Stimulated activated CD4-positive, alpha-beta T cell treated with anti-CD3 and anti-CD28 coated beads, Interleukin-15, amount 100 ng/mL, for 24 hours (primary cell): ENCODE results near the gene ZNF221.
"Not testable (repeated sequence)": the region's sequence is repeated elsewhere in the genome, so short reads cannot be mapped to it uniquely, and the experiment has no call there.

ENCODE experiments used
- DNase-seq: peaks from one replicate; pipeline ENCODE4 v3.0.0-alpha.2; 2020

ZNF221 gene

DNA sequence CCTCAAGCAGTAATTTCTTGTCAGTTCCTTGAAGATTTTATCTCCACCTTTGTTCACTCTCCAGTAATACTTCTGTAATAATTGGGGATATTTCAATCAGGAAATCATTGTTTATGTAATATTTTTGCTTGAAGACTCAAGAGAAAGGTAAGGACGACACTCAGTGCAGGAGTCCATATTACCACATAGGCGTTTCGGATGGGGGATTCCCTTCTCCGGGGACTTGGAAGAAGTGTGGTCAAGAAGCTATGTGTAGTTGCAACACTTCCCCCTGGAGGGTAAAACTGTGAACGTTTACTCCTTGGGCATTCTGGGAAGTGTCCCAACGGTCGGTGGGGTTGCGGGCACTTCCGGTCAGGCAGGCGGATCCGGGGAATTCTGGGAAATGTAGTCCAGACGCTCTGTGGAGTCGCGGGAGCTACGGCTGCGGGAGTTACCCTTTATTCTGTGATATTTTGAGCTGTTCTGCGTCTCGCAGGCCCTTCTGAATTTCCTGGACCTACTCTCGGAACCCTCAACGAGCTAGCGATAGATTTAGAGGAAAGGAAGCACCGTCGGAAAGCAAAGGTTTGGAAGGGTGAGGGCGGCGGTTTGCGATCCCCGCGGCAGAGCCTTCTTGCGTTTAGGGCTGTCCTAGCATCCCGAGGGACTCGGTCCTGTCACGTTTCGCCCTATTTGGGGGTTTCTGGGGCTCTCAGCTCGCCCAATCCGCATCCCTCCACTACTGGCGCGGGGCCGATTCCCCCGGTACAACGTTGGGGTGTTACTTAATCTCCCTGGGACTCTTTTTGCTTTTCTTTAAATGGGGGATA lies at the start of gene ZNF221:
Gene ZNF221, plus strand, starts transcription at position 395 of the 812 bp plus-strand sequence. CDS start 11,499 bp downstream, outside the sequence.
- peak; percentile 77 for DNase-seq

DNA sequence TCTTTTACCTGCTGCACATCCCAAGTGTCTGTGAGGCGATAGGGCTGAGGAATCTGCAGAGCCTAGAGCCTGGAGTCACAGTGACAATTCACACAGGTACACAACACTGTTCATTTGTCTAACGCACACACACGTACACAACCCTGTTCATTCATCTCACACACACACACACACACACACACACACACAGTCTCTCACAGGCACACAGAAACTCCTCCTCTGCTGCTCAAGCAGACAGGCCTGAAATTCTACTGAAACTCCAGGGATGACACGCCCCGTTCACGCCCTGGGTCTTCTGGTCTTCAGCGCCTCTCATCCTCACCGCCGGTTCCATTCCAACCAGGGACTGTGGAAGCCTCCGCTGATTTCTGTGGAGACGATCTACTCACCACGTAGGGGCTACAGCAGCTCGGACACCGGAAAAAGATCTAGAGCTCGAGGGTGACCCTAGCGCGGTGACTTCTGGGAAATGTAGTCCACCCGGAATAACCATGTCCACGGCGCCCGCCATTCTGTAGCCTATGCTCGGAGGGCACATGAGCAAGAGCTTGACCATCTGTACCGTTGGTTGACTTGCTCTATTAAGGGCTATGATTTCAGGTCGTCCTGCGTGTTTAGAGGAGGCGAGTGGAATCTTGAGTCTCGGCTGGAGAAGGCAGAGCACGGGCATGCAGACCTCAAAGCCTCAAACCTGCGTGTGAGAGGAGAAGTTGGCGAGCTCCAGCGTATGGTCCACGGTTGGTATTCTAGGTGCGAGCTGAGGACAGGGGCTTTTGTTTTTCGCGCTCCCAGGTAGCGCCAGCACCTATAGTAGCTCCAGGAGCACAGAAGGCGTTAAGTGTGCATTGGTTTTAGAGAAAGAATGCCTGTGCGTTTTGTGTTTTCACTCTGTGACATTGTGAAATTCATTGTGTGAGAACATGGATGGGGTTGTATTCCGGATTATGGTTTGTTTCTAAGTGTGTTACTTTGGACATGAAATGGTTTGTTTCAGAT lies 49.3 kb upstream of the ZNF221 start:
- peak; percentile 82 for DNase-seq

DNA sequence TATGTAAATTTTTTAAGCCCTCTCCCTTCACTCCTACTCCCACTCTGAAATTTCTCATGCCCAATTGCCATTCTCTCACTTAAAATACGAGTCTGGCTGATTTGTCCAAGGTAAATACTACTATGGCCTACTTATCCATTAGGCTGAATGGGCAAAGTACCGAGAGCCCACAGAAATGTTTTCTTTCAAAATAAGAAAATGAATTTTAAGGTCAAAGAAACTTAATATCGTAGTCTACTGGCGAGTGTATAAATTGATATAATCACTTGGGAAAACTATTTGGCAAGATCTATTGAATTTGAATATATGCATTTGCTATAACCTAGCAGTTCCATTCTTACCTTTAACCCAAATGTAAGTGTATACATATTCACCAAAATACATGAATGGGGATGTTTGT lies 48.6 kb upstream of the ZNF221 start:
- no peak for DNase-seq

DNA sequence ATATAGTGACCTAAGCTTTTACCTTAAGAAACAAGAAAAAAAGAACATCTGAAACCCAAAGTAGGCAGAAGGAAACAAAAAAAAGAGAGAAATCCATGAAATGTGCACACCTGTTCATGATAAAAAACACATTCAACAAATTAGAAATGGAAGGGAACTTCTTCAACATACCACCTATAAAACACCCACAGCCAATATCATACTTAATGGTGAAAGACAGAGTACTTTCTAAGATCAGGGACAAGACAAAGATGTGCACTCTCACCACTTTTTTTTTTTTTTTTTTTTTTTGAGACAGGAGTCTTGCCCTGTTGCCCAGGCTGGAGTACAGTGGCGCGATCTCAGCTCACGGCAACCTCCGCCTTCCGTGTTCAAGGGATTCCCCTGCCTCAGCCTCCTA lies 45.1 kb upstream of the ZNF221 start:
- no peak for DNase-seq

DNA sequence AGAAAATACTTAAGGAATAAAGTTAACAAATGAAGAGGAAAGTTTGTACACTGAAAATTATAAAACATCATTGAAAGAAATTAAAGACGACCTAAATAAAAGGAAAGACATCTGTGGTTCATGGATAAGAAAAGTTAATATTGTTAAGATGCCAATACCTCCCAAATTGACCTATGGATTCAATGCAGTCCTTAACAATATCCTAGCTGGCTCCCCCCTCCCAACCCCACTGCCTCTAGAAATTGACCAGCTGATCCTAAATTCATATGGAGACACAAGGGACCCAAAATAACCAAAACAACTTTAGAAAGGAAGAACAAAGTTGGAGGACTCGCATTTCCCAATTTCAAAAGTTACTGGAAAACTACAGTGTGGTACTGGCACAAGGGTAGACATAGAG lies 44.3 kb upstream of the ZNF221 start:
- DNase-seq: no peak

DNA sequence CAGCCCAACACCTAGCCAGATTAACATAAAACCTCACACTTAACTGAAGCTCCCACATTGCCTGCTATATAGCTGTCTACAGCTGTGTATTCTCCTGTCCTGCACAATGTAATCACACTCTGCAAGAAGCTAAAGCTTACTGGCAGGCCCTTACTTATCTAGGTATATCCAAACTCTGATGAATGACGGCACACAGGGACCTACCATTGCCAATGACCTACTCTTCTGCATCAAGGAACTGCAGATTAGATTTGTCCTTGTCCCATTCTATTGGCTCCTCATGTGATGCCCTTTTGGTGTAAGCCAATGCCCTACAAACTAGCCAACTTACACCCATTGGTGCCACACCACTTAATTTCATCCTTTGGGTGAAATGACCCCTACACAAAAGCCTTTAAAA lies 42.4 kb upstream of the ZNF221 start:
- DNase-seq: no peak

DNA sequence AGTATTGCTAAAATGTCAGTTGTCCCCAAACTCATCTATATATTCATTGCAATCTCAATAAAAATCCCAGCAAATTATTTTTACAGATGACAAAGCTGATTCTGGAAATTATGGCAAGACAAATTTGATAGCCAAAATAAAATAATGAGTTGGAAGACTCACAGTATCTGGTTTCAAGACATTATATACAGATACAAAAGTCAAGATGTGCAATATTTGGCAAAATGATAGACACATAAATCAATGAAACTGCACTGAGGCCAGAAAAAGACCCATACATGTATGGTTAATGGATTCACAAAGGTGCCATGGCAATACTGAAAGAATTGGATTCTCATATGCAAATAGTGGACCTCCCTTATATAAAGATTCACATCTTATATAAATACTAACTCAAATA lies 40.1 kb upstream of the ZNF221 start:
- DNase-seq: no peak

DNA sequence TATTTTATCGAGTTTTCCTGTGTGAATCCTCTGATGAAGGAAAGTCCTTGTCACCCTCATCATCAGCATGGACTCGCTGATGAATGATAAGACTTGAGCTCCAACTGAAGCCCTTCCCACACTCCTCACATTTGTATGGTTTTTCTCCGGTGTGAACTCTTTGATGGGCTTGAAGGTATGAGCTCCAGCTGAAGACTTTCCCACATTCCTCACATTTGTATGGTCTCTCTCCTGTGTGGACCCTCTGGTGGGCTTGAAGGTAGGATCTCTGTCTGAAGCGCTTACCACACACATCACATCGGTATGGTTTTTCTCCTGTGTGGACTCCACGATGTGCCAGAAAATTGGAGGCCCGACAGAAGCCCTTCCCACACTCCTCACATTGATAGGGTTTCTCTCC lies 37.6 kb upstream of the ZNF221 start:
- no peak for DNase-seq

DNA sequence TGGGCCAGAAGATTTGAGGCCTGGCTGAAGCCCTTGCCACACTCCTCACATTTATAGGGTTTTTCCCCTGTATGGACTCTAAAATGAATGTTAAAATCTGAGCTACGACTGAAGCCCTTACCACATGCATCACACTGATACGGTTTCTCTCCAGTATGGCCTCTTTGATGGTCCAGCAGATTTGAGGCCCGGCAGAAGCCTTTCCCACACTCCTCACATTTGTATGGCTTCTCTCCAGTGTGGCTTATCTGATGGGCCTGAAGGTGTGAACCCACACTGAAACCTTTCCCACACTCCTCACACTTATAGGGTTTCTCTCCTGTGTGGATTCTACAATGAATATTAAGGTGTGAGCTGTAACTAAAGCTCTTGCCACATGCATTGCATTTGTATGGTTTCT lies 37.0 kb upstream of the ZNF221 start:
- DNase-seq: no peak

DNA sequence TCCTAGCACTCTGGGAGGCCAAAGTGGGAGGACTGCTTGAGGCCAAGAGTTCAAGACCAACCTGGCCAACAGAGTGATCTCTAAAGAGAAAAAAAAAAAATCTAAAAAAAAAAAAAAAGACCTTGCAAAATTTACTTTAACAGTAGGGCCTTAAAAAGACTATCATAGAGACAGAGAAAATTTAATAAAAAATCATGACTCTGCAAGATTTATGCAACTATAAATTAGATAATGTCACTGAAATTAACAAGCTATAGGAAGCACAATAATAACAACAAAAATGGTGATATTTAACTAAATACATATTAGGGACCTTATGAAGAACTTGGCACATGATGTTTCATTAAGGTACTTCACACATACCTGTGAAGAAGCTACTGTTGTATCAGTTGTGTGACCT lies 27.2 kb upstream of the ZNF221 start:
- DNase-seq: no peak

DNA sequence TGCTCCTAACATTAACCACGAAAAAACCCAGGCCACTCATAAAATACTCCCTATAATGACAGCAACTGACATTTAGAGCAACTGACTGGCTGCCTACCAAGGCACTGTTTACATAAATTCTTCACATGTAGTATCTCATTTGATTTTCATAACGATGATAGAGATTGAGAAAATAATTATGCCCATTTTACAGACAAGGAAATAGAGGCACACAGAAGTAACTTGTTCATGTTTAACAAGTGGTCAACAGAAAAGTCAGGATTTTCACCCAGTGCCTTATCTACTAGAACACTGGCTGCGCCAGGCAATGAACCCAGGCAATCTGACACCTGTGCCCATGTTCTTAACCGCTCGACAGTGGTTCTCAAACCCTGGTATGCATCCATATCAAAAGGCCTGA lies 22.2 kb upstream of the ZNF221 start:
- DNase-seq: no peak

DNA sequence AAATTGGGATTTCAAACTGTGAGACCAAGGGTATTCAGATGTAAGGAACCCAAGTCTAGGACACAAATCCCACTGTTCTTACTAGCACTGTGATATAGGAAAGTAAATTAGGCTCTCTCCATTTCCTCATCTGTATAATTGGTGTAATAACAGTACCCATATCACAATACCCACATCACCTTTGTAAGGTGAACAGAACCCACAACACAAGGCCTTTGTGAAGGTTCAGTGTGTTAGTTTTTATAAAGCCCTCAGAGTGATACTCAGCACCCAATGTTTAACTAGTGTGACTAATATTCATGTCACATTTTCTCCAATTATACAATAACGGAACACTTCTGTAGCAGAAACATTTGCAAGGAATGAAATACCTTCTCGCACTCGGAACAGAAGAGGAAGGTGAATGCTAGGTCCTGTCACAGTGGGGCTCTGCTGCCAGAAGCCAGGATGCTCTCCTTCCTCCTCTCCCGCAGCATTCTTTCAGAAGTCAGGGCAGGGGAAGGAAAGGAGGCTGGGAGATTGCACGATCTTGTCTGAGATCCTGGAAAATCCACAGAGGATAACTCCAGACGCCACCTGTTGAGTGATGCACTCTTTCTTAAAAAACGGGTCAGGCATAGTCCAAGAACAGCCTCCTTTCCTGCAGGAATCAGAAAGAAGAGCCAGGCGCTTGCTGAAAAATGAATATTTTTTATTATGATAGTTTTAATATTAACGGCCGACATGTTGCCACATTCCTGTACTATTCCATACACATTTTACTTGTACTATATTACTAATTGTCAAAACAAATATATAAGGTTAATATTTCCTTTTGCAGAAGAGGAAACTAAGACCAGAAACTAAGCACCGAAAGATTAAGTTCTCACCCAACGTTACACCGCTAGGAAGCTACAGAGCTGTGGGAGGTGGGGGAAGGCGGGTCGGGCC lies 16.7 kb upstream of the ZNF221 start:
- DNase-seq: no peak

DNA sequence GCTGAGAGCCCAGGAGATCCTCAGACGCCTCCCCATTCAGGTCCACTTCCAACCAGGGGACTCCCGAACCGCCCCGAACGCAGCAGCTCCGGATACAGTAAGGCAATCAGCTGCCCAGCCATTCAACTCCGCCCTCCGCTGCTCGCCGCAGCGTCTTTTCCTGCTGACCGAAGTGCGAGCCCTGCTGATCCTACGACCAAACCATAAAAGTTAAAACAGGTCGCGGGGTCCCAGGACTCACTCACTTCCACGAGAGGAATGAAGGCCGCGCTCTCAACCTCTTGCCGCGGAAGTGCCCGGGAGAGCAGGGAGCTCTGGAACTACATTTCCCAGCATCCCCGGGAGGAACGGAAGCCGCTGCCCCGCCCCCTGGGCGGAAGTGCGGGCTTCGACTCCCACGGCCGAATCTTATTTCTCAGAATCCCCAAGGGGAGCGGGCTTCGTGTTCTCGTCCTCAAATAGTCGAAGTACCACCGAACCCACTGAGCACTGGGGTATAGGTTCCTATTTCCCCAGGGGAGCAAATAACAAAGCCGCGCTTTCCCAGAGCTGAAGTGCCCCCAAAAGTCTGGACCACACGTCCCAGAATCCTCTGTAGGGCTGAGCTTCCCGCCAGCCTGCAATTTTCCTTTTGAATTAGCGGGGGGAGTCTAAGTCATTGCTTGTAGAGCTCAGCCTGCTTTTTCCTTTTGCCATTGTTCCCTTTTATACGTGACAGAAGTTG lies 15.9 kb upstream of the ZNF221 start, which contains the start of gene ZNF45:
Gene ZNF45, minus strand, starts transcription at position 298 of the 724 bp plus-strand sequence. CDS start 13,097 bp downstream, outside the sequence.
- peak; percentile 92 for DNase-seq

DNA sequence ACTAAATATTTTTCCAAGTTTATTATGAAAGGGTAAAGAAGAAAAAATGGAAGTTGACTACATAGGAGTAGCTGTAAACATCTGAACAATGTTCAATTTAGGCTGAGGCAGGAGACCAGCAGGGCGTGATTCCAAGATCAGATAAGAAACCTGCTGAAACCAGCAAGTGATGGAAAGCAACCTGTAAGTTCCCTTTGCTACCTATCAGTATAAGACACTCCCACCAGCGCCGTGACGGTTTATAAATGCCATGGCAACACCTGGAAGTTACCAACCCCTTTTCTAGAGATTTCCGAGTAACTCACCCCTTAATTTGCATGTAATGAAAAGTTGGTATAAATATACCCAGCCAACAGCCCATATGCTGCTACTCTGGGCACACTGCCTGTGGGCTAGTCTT lies 14.8 kb upstream of the ZNF221 start:
- no peak for DNase-seq

DNA sequence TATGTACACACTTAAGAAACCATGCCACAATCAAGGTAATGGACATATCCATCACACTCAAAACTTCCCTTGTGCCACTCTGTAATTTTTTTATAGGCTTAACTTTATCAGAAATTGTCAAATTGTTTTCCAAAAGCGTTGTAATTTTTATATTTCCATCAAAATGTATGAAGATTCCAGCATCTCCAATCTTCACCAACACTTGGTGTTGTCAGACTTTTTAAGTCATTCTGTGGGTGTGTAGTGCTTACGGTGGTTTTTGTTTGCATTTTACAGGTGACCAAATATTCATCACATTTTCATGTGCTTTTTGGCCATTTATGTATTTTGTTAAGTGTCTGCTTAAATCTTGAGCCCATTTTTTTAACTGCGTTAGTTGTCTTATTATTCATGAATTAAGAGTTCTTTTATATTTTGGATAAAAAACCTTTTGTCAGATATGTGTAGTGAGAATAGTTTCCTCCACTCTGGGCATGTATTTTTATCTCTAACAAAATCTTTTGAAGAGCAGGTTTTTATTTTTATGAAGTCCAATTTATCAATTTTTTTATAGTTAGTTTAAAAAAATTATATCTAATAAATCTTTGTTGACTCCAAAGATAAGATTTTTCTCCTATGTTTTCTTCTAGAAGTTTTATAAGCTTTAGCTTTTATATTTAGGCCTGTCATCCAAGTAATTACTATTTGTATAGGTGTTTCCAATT lies 11.3 kb upstream of the ZNF221 start:
- no peak for DNase-seq

DNA sequence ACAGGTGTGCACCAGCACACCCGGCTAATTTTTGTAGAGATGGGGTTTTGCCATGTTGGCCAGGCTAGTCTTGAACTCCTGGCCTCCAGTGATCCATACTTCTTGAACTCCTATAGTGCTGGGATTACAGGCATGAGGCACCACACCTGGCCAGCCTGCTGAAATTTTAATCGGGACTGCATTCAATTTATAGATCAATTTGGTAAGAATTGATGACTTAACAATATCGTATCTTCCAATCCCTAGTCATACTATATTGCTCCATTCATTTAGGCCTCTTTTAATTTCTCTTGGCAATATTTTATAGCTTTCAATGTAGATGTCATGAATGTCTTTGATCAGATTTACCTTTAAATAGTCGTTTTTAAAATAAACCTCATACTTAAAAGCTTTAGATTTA lies 10.3 kb upstream of the ZNF221 start:
- no peak for DNase-seq

DNA sequence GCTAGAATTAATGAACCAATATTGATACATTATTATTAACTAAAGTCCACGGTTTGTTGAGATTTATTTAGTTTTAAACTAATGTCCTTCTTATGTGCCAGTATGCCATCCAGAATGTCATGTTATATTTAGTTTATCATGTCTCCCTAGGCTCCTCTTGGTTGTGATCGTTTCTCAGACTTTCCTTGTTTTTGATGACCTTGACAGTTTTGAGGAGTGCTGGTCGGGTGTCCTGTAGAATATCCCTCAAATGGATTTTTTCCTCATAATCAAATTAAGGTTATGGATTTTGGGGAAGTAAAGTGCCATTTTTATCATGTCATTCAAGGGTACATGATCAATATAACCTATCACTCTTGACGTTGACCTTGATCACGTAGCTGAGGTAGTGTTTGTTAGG lies 9.8 kb upstream of the ZNF221 start:
- DNase-seq: no peak

DNA sequence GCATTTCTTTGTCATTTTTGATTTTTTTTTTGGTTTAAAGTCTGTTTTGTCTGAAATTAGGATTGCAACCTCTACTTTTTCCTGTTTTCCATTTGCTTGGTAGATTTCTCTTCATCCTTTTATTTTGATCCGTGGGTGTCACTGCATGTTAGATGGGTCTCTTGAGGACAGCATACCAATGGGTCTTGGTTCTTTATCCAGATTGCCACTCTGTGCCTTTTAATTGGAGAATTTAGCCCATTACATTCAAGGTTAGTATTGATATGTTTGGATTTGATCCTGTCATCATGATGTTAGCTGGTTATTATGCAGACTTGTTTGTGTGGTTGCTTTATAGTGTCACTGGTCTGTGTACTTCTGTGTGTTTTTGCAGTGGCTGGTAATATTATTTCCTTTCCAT lies 3.6 kb upstream of the ZNF221 start:
- not testable (repeated sequence) for DNase-seq

DNA sequence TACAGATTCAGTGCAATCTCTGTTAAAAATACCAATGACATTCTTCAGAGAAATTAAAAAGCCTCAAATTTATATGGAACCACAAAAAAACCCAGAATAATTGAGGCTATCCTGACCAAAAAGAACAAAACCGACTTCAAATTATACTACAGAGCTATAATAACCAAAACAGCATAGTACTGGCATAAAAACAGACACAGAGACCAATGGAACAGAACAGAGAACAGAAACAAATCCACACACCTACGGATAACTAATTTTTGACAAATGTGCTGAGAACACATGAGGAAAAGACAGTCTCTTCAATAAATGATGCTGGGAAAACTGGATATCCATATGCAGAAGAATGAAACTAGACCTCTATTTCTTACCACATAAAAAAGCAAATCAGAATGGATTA lies 1.2 kb upstream of the ZNF221 start:
- DNase-seq: not testable (repeated sequence)

DNA sequence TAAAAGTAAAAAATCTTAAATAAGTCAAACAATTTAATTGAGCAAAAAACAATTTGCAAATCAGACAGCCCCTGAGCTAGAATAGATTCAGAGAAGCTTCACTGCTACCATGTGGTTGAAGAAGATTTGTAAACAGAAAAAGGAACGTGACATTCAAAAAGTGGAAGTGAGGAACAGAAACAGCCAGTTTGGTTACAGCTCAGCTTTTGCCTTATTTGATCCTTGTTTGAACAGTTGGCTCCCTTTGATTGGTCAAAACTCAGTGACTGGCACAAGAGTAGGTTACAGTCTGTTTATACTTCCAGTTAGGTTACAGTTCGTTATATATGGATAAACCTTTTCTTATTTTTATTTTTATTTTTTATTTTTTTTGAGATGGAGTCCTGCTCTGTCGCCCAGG lies 5.8 kb downstream of the ZNF221 start:
- no peak for DNase-seq

DNA sequence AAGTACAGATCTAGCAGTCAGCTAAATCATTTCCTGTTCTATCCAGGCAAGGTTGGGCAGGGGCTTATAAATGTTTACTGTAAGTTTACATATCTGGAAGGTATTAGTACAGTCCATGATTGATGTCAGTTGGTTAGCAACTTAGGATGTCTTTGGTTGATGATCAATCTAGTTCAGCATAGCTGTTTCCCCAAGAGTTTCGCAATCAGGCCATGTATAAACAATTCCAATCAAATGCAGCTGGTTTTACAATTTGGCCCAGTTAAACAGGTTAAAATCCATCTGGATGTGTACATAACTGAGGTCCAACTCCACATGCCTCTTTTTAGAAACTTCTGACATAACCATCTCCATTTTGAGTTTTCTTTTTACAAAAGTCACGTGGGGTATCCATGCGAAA lies 6.9 kb downstream of the ZNF221 start:
- no peak for DNase-seq
